HG02798 (cell line): ENCODE measurements around the gene UHRF1.
"Not testable (repeated sequence)": the region's sequence is repeated elsewhere in the genome, so short reads cannot be mapped to it uniquely, and the experiment has no call there.

Experiments used
- ATAC-seq: cut with Tn5 transposase; IDR thresholded peaks from one replicate; pipeline ENCODE4 v1.9.1; 2021; ENCODE audit warnings: mild to moderate bottlenecking; ENCODE audit not compliant: unreplicated experiment, poor library complexity

UHRF1 gene

DNA sequence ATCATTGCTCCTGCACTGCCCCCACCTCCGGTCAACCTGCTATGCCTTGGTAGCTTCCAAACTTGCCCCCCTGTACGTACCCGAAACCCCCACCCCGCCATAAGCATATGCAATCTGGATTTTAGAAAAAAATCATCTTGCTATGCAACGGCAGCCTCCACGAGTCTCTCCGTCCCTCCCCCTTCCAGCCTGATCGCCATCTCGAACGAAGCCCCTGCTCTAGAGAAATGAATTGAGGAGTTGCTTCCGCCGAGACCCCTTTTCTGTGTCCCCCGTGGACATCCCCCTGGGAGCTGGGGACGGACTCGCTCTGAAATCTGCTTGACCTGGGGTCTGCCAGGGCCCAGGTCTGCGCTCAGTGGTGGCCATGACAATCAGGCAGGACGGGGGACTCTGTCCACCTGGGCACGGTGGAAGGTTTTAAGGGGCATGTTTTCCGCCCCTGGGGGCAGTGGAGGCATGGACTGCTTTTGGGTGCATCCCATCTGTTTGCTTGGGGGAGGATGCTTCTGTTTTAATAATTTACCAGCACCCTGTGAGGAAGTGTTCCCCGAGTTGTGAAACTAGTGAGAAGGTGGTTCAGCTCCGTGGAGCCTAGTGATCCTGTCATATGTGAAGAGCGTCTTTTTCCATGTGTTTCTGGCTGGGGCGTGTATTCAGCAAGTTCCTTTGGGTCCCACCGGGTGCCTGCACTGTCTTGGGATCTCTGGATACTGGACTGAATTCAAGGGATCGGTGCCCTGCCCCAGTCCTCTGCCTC is 60.7 kb downstream of the UHRF1 start:
- ATAC-seq: no peak

DNA sequence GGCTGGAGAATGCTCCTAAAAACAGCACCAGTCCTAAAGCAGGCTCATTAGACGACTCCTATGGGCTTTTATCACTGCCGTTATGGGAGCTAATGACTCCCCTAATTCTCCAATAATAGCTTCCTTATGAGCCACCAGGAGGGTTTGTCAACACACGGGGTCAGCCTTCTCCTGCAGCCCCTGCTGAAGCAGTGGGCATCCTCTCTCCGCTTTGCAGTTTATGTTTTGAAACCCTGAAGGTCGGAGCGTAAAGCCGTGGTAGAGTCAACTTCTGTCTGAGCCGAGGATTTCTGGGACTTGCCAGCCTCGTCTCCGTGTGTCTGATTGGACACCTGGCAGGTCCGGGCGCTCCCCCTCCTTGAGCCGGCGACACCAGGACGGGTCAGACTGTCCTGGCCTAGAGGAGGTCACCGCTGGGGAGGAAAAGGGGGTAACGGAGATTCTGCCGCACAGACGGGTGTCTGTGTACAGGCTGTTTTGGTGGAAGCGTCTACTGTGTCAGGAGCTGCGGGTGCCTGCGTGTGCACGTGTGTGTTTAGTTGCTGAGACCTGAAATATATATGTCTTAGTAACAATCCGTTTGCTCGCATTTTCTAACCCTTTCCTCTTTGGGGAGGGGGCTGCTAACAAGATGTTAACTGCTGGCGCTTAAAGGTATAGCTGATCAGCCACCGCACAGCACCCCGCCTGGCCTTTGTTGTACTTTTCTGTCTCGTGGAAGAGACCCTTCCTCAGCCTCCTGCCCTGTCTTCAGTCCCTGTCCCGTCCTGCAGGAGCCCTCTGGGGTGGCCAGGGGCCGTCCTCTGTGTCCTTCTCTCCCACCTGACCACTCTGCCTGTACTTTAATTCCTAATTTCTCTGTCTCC is 61.5 kb downstream of the UHRF1 start:
- ATAC-seq: no peak

DNA sequence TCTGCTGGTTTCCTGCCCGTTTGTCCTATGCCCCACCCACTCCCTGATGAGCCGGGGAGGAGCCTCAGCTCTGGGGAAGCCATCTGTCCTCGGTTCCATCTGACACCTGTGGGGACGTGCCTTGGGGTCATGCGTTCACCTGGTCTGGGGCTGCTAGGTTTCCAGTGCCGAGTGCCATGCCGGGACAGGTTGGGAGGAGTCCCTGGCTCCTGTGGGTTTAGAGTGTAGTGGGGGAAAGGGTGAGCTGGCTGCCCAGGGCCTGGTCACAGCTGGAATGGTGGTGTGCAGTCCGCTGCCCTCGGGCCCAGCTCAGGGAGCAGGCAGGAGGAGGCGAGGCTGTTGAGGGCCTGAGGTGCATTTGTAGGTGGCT is 62.1 kb downstream of the UHRF1 start:
- ATAC-seq: no peak

DNA sequence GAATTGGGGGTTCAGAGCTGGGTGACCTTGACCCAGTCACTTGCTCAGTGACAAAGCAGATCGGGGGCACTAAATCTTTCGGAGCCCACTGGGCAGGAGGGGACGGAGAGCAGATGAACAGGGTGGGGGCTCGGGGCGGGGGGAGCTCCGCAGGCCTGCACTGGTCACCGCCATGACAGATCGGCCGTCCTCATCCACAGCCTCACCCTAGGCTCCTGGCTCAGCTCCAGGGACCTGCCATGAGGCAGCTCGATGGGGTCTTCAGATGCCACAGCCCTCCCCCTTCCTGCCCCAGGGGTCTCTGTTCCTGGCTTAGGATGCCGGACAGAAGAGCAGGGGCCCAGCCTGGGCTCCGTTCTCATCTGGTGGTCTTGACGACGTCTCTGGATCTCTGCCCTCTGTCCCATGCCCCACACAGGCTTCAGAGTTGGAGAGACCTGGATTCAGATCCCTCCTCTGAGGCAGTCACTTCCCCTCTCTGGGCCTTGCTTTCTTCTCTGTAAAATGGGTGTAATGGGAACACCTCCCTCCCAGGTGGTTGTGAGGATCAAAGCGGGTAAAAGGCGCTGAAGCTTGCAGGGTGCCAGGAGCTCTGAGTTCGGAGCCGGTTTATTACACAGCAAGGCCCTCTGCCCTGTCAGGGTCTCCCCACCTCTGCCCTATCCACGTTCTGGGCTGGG is 62.7 kb downstream of the UHRF1 start:
- no peak for ATAC-seq

DNA sequence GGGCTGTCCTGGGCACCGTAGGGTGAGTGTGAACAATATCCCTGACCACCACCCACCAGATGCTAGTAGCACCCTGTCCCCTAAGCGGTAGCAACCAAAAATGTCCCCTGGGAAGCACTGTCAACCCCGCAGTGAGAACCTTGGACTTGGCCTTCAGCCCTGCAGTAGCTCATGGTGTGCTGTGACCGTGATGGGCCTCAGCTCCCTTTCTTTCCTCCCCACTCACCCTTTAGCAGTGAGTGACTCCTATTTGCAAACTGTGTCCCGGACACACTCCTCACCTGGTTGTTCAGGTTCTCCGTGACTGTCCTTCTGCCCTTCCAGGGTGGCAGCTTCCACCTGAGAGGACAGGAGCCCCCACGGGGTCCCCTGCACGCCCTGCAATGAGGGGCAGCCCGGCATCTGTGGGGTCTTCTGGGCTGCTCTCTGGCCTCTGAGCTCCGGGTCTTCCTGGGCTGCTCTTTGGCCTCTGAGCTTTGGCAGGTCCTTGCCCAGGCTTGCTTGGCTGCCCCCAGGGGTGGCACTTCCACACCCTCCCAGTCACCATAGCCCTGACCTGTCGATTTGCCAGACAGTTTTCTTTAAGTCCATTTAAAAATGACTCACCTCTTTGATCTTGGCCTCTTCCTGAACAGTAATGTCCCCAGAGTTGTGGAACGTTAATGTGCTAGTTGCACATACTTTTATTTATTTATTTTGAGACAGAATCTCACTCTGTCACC is 63.4 kb downstream of the UHRF1 start:
- ATAC-seq: no peak

DNA sequence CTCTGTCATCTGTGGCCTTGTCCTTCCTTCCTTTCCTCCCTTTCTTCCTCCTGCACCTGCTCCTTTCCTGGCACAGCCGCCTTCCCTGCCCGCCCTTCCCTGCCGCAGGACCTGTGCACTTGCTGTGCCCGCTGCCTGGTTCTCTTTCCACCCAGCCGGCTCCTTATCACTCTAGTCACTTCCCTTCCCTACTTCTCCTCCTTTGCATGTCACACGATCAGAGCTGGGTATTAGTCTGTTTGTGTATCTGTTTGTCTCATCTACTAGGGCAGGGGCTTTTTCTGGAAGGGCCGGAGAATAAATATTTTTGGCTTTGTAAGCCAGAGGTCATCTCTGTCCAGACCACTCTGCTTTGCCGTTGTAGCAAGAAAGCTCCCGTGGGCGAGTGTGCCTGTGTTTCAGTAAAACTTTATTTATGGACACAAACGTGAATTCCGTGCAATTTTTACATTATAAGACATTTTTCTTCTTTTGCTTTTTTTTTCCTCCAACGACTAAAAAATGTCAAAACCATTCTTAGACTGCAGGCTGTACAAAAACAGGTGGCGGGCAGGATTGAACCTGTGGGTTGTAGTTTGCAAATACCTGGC is 65.7 kb downstream of the UHRF1 start:
- no peak for ATAC-seq

DNA sequence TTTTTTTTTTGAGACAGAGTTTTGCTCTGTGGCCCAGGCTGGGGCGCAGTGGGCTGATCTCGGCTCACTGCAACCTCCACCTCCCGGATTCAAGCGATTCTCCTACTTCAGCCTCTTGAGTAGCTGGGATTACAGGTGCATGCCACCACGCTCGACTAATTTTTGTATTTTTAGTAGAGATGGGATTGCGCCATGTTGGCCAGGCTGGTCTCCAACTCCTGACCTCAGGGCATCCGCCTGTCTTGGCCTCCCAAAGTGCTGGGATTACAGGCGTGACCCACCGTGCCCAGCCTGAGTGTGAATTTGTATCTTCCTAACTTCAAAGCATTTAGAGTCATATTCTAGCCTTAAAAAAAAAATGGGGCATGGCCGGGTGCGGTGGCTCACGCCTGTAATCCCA is 66.3 kb downstream of the UHRF1 start:
- not testable (repeated sequence) for ATAC-seq

DNA sequence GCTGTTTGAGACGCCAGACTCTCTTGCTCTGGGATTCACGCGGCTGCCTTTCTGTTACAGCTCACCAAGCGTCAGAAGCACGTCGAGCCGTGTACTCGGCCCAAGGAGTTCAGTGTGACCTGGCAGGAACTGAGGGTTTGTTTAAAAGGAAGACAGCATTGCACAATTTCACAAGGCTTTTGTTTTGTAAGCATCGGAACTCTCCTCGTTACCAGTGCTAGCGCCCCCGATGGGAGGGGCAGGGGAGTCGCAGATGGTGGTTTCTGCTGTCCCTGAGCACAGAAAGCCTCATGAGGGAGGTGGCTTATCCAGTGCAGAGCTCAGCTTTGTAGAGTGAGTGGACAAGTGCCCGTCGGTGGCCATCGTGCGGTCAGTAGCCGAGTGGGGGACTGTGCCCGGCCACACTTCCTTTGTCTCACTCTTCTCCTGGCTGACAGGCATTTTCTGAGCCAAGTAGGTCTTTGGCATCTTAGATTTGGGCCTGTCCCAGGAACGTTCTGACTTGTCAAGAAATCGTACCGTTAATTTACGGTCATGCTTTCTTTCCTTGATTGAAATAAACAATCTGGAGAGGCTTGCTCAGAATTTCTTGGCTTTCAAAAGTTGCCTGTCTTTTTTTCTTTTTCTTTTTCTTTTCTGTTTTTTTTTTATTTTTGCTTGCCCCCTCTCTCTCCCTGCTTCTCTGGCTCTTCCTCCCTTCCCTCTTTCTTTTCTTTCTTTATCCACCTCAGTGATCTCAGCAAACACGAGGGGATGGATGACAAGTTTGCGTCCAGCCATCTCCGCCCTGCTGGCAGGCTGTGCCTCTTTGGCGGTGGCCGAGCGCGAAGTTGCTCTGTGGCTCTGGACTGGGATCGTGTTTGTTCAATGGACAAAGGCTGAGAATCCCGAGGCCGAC is 67.3 kb downstream of the UHRF1 start:
- ATAC-seq: no peak

DNA sequence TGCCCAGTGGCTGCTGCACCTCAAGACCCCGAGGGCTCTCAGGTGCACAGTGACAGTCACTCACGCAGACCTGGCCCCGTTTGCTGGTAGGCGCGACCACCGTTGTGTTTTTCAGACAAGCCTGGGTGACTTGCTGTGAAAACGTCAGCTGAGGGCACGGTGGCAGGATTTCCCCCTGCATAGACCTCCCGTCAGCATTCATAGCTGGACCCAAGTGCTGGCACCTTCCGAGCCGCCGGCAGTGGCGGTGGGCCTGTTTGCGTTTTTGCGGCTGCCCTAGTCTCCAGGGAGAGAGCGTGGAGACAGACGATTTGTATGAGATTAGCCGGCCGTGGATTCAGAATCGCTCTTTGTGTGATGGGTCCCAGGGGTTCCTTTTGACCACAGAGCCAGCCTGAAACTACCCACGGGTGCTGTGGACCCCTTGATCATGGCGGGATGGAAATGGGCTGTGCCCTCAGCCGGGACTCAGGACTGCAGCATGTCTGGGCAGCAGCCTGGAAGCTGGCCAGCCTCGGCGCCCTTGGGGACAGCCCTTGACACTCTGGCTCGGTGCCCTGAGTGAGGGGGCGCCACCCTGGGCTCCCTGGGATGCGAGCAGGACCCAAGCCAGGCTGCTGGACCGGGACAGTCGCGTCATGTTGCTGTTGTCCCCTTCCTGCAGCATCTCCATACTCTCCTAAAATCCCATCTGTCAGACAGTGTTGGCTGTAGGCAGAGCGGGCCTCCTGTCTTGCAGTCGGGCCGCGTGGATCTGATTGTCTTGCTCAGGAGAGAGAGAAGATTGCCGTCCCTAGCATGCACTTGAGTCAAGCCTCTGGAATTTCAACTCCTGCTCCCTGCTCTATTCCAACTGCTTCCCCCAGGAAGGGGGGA is 68.2 kb downstream of the UHRF1 start:
- no peak for ATAC-seq

DNA sequence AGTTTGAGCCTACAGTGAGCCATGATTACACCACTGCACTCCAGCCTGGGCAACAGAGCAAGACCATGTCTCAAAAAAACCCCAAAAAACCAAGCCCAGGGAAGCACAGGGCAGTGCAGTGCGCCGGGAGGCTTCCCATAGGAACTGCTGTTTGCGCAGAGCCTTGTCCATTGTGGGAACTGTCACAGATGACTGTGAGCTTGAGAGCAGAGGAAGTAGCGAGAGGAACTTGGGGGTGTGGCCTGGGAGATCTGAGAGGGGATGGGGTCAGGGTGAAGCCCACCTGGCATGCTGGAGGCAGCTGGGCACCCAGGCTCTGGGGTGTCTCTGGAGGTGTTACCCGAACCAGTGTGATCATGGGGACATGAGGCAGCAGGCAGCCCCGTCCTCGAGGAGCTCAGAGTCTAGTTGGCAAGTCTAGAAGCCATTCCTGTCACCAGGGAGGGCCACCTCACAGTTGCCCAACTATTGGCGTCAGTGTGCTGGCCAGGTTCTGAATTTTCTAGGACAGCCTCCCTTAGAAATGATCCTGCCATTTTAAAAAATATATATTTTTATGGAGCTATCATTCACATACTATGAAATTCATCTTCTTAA is 70.0 kb downstream of the UHRF1 start:
- ATAC-seq: no peak

DNA sequence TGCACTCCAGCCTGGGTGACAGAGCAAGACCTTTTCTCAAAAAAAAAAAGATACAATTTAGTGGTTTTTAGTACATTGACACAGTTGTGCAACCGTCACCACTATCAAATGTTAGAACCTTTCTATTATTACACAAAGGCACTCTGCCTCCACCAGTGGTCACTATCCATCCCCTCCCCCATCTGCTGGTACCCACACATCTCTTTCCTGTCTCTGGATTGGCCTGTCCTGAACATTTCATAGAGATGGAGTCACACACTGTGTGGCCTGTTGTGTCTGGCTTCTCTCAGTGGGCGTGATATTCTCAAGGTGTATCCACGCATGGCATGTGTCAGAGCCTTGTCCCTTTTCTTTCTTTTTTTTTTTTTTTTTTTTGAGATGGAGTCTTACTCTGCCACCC is 70.8 kb downstream of the UHRF1 start:
- ATAC-seq: no peak

DNA sequence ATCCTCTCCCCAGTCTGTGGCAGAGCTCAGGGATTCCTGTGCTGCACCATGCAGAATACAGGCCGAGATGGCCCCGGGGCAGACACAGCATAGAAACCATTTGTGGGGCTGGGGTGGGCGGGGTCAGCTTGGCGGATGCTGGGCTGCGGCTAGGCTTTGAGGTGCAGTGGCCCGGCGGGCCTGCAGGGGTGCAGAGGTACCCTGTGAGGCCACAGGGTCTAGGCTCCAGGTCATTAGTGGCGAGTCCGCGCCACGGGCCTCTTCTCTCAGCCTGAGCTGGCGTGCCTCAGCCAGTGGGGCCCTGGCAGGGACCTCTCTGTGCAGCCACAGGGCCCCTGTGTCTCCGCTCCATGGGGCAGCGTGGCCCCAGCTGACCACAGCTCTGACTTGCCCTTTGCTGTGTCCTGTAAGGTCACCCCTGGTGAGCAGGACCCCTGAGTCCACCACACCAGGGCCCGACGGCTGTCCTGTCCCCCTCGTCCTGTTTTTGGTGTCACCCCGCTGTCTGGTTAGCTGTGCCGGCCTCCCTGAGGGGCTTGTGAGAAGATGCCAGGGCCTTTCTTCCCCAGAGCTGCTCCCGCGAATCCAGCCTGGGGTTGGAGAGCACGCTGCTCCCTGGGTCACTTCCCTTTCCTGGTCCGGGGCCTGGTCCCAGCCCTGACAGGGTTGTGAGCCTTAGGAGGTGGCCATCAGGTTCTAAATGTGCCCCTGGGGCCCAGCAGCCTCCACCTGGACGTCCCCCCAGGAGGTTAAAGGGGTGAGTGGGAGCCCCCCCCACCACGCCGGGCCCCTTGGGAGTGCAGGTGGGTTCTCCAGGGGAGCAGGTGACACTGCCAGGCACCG is 71.8 kb downstream of the UHRF1 start:
- no peak for ATAC-seq

DNA sequence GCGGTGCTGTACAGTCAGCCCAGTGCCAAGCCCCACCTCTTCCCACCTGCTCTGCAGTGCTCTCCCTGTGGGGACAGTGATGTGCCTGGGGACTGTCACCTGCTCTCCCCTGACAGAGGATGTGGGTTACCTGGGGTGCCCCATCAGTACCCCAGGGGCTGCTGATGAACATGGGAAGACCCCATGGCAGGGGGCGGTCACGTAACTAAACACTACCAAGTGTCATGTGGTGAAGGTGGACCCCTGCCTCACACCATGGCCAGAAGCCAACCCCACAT is 72.3 kb downstream of the UHRF1 start:
- no peak for ATAC-seq

DNA sequence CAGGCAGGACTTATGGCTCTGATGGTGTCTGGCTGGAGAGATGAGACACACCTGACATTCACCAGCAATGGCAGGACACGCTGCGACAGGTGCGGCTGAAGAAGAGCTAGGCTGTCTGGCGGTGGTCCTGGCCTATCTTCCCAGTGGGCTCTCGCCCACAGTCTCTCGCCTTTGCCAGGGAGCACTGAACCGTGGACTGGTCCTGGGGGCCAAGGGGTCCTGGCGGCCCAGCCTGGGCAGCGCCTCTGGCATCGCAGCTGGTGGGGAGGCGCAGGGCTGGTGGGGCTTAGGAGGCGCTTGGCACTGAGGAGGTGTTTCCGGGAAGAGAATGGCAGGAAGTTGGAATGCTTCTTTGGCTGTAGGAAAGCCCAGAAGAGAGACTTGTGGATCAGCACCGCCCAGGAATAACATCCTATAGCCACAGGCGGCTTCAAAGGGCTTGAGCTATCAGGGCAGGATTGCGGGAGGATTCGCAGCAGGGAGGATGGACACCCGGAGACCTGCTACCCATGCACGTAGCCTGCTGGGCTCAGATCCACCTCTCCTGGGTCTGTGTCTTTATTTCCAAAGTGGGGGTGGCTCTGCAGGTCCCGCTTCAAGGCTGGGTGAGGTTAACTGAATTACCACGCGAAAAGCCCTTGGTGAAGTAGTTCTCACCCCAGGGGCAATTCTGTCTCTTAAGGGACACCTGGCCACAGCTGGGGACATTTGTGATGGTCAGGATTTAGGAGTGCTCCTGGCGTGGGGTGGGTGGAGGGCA is 74.2 kb downstream of the UHRF1 start:
- no peak for ATAC-seq

DNA sequence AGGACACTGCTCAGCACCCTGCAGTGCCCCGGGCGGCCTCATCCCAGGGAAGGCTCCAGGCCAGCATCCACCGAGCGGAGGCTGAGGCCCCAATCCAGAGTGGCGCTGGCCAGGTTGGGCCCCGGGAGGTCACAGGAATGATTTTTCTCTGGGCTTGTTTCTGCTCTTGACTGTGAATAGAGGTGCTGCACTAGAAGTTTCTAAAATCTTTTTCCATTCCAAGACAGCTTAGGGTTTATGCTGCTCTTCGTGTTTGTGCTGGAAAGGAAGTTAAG is 74.7 kb downstream of the UHRF1 start:
- no peak for ATAC-seq

DNA sequence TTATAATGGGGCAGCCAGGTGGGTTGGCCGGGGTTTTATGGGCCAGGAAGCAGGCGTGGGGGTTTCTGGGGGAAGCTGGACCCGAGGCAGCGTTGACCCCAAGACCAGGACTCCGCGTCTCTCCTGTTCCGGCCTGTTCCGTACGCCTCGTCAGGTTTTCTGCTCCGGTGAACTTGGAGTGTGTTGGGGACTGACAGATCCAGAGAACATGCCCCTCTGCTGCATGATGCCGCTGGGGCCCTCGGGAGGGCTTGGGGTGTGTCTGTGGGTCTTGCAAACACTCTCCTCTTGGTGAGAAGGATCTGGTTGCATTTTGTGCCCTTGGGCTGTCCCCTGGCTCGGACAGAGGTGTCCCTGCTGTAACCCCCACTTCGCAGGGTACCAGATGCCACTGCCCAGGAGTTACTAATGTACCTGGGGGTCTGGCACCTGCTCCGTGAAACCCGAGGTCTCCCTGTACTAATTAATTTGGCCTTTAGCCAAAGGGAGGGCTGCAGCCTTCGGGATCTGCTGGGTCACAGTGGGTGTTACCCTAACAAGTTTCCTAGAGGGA is 75.2 kb downstream of the UHRF1 start:
- no peak for ATAC-seq
